Measurements from ENCODE around the gene GNAI3. TPM values are rescaled to one million over a fixed set of nuclear protein-coding genes. Genes with fewer than 3 reads are reported as not detected.

GNAI3 gene
- polyA plus RNA-seq, 3 donors, result 3.0 to 14.2 (median 10.4) TPM

- no peaks in the 10 kb centered on the region for H3K79me2 ChIP-seq (ENCODE audit: insufficient read depth, low read length)
Observed at GRCh38 chr1:109643385-109644230, 95.2 kb downstream of the GNAI3 start.

More at GRCh38 chr1:109643385-109644230, 95.2 kb downstream of the GNAI3 start:
- peak; percentile 59 to 75 (median 70) for DNase-seq
- Histone ChIP-seq H2AFZ (ENCODE audit: insufficient read depth, low read depth, low read length, poor library complexity, severe bottlenecking) (peak overlapping the region; percentile 83), H3K27me3 (ENCODE audit: control insufficient read depth in 2 of 2, insufficient read depth in 2 of 2, low read length in 2 of 2) (no peaks in the 10 kb centered on the region), H4K20me1 (ENCODE audit: insufficient read depth, low read length) (no peaks in the 10 kb centered on the region), H3K4me1 (ENCODE audit: control insufficient read depth in 1 of 2, insufficient read depth in 2 of 2, low read length in 2 of 2) (peaks cover 7 to 14% of the 10 kb centered on the region in 2 donors), H3K9me3 (replicated peaks in 1 of 2; ENCODE audit: control insufficient read depth in 1 of 2, insufficient read depth in 1 of 2, low read length in 2 of 2) (no peaks in the 10 kb centered on the region), H3K27ac (ENCODE audit: low read depth in 1 of 2, low read length in 2 of 2) (no peak overlapping the region), H3K9ac (ENCODE audit: insufficient read depth, low read length, poor library complexity, severe bottlenecking) (no peak overlapping the region), H3K4me3 (replicated peaks in 1 of 3; ENCODE audit: low read depth in 2 of 3, low read length in 3 of 3) (no peak overlapping the region), H3K36me3 (replicated peaks in 1 of 2; ENCODE audit: control insufficient read depth in 1 of 2, insufficient read depth in 2 of 2, low read length in 2 of 2) (no peaks in the 10 kb centered on the region), H3K4me2 (replicated peaks; ENCODE audit: extremely low read depth, low read length, poor library complexity, severe bottlenecking) (peak overlapping the region; percentile 31)
- Mint-ChIP-seq H3K4me1 (peaks cover 16% of the 10 kb centered on the region), H3K27ac (no peak overlapping the region), H3K36me3 (peaks cover 0 to 2% of the 10 kb centered on the region in 2 donors), H3K9me3 (peaks cover 0 to 5% (median 0%) of the 10 kb centered on the region in 7 donors), H3K4me3 (peak overlapping the region in 1 of 2 donors; percentile 51), H3K27me3 (ENCODE audit: low read depth in 3 of 3) (peaks cover 3 to 7% (median 4%) of the 10 kb centered on the region in 3 donors)
- intact Hi-C loops (cut with micrococcal nuclease), result loop anchor here (2.0 to 10.0 kb wide), 3 partner anchors 129 to 369 kb away; partner anchors contain the start of gene AHCYL1 (in 1 of the 2)
- WGBS (ENCODE audit: insufficient coverage), result 39% methylated on average over 28 of the region's 32 CpGs
- TF ChIP-seq CTCF (IDR thresholded peaks at IDR 0.05), result peak; percentile 93
